ENCODE measurements around the gene HMGN1.

- no peak for TF ChIP-seq REST (IDR thresholded peaks at IDR 0.05; ENCODE audit: insufficient read depth in 1 of 2, low read depth in 2 of 2, low read length in 2 of 2)
- no peak for TF ChIP-seq POLR2AphosphoS5 (IDR thresholded peaks at IDR 0.05; ENCODE audit: low read depth, low read length)
- no peak for TF ChIP-seq TAF1 (IDR thresholded peaks at IDR 0.05; ENCODE audit: borderline replicate concordance, insufficient read depth, low read length)
- TF ChIP-seq SIN3A (IDR thresholded peaks at IDR 0.05; ENCODE audit: borderline replicate concordance, insufficient read depth, low read length) = no peak
Observed at GRCh38 chr21:39367783-39368182, 18.9 kb upstream of the HMGN1 start.
